Measurements from ENCODE around the gene SNAI1. TPM values are rescaled to one million over a fixed set of nuclear protein-coding genes. Genes with fewer than 3 reads are reported as not detected.
A peak's percentile ranks its signal among the peaks of the same experiment; 100 is the strongest.
"Not testable (repeated sequence)": the region's sequence is repeated elsewhere in the genome, so short reads cannot be mapped to it uniquely, and the experiment has no call there.

SNAI1 gene
- total RNA-seq, 6 experiments from 2014 or later = 4.7 to 6.8 (median 5.2) TPM

DNA sequence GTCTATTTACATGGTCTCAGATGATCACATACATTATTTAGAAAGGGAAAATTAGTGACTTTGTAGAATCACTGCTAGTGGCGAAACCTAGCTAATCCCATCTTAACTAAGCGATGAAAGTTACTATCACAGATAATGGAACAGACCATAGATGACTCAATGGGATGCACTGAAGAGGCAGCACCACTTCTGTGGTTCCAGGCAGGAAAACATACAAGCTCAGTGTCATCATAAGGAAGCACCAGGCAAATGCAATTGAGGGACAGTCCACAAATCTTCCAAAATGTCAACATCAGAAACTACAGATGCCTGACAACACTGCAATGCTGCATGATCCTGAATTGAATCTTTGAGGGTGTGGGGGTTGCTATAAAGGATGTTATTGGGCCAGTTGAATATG, 15.9 kb upstream of the SNAI1 start:
- no peak overlapping the region for H3K27ac Mint-ChIP-seq

DNA sequence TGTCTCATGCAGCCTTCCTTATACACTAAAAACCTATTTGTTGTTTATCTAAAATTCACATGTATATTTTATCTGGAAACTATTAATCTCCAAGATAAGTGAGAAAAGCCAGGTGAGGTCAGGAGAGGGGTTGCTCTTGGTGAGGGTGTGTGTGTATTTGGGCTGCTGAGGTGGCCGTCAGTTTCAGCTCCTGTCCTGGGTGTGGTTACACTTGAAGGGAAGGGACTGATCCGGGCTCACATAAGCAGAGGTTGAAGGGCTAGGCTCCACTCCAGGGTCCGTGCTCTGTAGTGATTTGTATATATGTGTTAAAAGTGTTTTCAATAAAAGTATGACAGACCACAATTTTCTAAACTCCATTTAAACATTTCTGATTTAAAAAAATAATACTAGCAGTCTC, 13.5 kb upstream of the SNAI1 start:
- H3K27me3 Mint-ChIP-seq (ENCODE audit: insufficient read depth) = no peaks in the 10 kb centered on the region
- no peak overlapping the region for H3K27ac Mint-ChIP-seq
- H3K9me3 Mint-ChIP-seq = no peaks in the 10 kb centered on the region
- H3K36me3 Mint-ChIP-seq (ENCODE audit: low read depth) = no peaks in the 10 kb centered on the region
- peaks cover 21% of the 10 kb centered on the region for H3K4me1 Mint-ChIP-seq (ENCODE audit: low read depth)
- no peak for DNase-seq
- no peak overlapping the region for H3K4me3 Mint-ChIP-seq
- TF ChIP-seq, protein P1, sequence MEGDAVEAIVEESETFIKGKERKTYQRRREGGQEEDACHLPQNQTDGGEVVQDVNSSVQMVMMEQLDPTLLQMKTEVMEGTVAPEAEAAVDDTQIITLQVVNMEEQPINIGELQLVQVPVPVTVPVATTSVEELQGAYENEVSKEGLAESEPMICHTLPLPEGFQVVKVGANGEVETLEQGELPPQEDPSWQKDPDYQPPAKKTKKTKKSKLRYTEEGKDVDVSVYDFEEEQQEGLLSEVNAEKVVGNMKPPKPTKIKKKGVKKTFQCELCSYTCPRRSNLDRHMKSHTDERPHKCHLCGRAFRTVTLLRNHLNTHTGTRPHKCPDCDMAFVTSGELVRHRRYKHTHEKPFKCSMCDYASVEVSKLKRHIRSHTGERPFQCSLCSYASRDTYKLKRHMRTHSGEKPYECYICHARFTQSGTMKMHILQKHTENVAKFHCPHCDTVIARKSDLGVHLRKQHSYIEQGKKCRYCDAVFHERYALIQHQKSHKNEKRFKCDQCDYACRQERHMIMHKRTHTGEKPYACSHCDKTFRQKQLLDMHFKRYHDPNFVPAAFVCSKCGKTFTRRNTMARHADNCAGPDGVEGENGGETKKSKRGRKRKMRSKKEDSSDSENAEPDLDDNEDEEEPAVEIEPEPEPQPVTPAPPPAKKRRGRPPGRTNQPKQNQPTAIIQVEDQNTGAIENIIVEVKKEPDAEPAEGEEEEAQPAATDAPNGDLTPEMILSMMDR (IDR thresholded peaks at IDR 0.05) = no peak

More for the DNA sequence above, 15.9 kb upstream of the SNAI1 start:
- Mint-ChIP-seq H3K4me3 (no peak overlapping the region), H3K36me3 (ENCODE audit: low read depth) (no peaks in the 10 kb centered on the region), H3K27me3 (ENCODE audit: insufficient read depth) (no peaks in the 10 kb centered on the region), H3K9me3 (no peaks in the 10 kb centered on the region), H3K4me1 (ENCODE audit: low read depth) (peaks cover 21% of the 10 kb centered on the region)
- DNase-seq = no peak
- TF ChIP-seq, protein P1 (IDR thresholded peaks at IDR 0.05) = no peak

DNA sequence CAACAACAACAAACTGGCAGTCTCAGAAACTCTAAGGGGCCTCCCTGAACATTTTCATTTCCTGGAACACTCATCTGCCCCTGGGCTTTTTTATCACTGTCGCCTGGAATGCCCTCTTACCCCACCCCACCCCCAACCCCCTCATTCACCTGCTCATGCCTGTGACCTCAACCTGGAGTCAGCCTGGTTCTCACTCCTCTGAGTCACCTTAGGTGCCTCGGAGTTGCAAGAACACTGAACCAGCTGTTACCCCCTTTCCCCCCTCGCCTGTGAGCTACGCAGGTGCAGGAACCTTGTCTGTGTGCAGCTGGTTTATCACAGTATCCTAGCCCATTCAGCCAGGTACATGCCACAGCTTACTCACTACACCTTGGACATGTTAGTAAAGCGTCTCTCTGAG, 12.8 kb upstream of the SNAI1 start:
- H3K4me1 Mint-ChIP-seq (ENCODE audit: low read depth) = peaks cover 21% of the 10 kb centered on the region
- H3K27ac Mint-ChIP-seq = no peak overlapping the region
- no peaks in the 10 kb centered on the region for H3K27me3 Mint-ChIP-seq (ENCODE audit: insufficient read depth)

DNA sequence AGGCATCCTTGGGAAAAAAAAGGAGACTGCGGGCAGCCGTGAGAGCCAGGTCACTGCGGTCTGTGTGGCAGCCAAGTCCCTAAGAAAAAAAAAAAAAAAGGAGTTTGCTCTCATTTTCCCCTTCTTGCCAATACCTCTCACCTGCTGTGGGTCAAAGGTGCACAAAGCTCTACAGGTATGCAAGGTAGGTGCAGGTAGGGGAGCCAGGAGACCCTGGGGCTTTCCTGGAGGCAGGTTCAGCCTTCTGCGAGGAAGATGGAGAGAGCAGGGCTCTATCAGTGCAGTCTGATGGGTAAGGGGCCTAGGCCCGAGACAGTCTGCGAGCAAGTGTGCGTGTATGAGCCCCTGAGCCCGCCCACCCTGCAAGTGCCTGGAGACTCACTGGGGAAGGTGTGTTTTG, 12.3 kb upstream of the SNAI1 start:
- Mint-ChIP-seq H3K27ac (no peak overlapping the region), H3K4me3 (no peak overlapping the region), H3K4me1 (ENCODE audit: low read depth) (peaks cover 21% of the 10 kb centered on the region), H3K36me3 (ENCODE audit: low read depth) (no peaks in the 10 kb centered on the region), H3K9me3 (no peaks in the 10 kb centered on the region), H3K27me3 (ENCODE audit: insufficient read depth) (no peaks in the 10 kb centered on the region; the same call in 1 of the 2 replicates)
- TF ChIP-seq, protein P1 (IDR thresholded peaks at IDR 0.05) = no peak
- no peak for DNase-seq

More for the DNA sequence above, 12.8 kb upstream of the SNAI1 start:
- no peaks in the 10 kb centered on the region for H3K36me3 Mint-ChIP-seq (ENCODE audit: low read depth)
- no peak overlapping the region for H3K4me3 Mint-ChIP-seq
- TF ChIP-seq, protein P1 (IDR thresholded peaks at IDR 0.05) = no peak
- DNase-seq = no peak
- H3K9me3 Mint-ChIP-seq = no peaks in the 10 kb centered on the region

DNA sequence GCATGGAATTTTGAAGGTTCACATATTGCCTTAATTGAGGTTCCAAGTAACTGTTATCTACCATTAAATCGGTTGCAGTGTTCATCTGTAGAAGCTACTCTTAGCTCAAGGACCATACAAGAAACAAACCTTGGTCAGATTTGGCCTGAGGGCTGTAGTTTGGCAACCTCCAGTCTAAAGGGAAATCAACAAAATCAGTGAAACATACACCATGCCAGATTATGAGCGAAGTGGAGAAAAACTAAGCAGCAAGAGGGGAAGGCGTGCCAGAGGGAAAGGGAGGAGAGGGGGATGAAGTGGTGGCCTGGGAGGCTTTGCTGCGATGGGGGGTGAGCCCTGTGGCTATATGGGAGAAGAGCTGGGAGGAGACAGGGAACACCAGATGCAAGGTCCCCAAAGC, 8.8 kb upstream of the SNAI1 start:
- no peak overlapping the region for H3K4me3 Mint-ChIP-seq
- no peaks in the 10 kb centered on the region; the same call in 1 of the 2 replicates for H3K27me3 Mint-ChIP-seq (ENCODE audit: insufficient read depth)
- H3K27ac Mint-ChIP-seq = no peak overlapping the region
- TF ChIP-seq, protein P1 (IDR thresholded peaks at IDR 0.05) = no peak
- no peak for DNase-seq
- H3K36me3 Mint-ChIP-seq (ENCODE audit: low read depth) = no peaks in the 10 kb centered on the region
- H3K9me3 Mint-ChIP-seq = no peaks in the 10 kb centered on the region
- peaks cover 19% of the 10 kb centered on the region for H3K4me1 Mint-ChIP-seq (ENCODE audit: low read depth)

DNA sequence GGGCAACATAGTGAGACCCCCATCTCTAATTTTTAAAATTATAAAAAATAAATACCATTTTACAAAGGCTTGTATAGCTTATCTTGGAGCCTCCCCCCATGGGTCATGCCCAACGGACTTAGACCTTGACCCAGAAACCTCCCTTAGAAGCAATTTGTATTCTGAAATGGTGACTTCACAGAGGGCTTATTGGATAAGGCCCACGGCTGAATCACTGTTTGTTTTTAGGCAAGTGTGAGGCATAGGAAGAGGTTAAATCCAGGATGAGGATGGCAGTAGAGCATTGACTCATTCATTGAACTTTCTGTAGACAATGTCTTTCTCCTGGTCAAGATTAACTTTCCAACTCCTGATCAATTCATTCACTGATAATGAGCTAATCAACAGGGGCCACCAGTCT, 6.2 kb upstream of the SNAI1 start:
- no peaks in the 10 kb centered on the region; the same call in 1 of the 2 replicates for H3K27me3 Mint-ChIP-seq (ENCODE audit: insufficient read depth)
- no peak overlapping the region for H3K4me3 Mint-ChIP-seq
- H3K9me3 Mint-ChIP-seq = no peaks in the 10 kb centered on the region
- H3K36me3 Mint-ChIP-seq (ENCODE audit: low read depth) = no peaks in the 10 kb centered on the region
- TF ChIP-seq, protein P1 (IDR thresholded peaks at IDR 0.05) = no peak
- peak; percentile 36 for DNase-seq
- H3K27ac Mint-ChIP-seq = peak overlapping the region; percentile 22; the same call in 1 of the 2 replicates
- H3K4me1 Mint-ChIP-seq (ENCODE audit: low read depth) = peaks cover 22% of the 10 kb centered on the region

DNA sequence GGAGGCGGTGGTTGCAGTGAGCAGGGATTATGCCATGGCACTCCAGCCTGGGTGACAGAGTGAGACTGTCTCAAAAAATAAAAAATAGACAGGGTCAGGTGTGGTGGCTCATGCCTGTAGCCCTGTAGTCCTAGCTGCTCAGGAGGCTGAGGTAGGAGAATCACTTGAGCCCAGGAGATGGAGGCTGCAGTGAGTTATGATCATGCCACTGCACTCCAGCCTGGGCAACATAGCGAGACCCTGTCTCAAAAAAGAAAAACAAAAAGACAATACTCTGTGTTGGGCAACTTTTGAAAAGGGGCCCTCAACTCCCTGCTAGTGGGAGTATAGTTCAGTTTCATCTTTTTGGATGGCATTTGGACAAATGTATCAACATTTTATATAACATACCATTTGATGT, 5.0 kb upstream of the SNAI1 start:
- DNase-seq; H3K27ac Mint-ChIP-seq; H3K27me3 Mint-ChIP-seq (ENCODE audit: insufficient read depth): not testable (repeated sequence)

More for the DNA sequence above, 5.0 kb upstream of the SNAI1 start:
- H3K4me1 Mint-ChIP-seq (ENCODE audit: low read depth) = peaks cover 22% of the 10 kb centered on the region
- not testable (repeated sequence) for H3K36me3 Mint-ChIP-seq (ENCODE audit: low read depth); H3K9me3 Mint-ChIP-seq; H3K4me3 Mint-ChIP-seq
